Activated CD4-positive, alpha-beta memory T cell treated with anti-CD3 and anti-CD28 coated beads for 36 hours (primary cell): ENCODE results near the gene EEF1AKMT3. TPM values are rescaled to one million over a fixed set of nuclear protein-coding genes. Genes with fewer than 3 reads are reported as not detected.

ENCODE experiments used
- CTCF ChIA-PET: fragments of 350-600 bp; sonication (Branson Sonifier 250); formaldehyde crosslinking; loops from one replicate; lab custom pipeline; 2021; ENCODE audit warnings: antibody characterized with exemption, inconsistent platforms; lab: Charles Lee
- POLR2A ChIA-PET: fragments of 350-600 bp; sonication (Branson Sonifier 250); formaldehyde crosslinking; loops from one replicate; lab custom pipeline; 2021; ENCODE audit warnings: antibody characterized with exemption; lab: Charles Lee
- DNase-seq: peaks from one replicate; pipeline ENCODE4 v3.0.0-alpha.2; 2020
- H3K27ac Mint-ChIP-seq: one replicate; pipeline ENCODE4 v1.8.0; 2021; ENCODE audit warnings: mixed read lengths
- H3K27me3 Mint-ChIP-seq: one replicate; pipeline ENCODE4 v1.8.0; 2021; ENCODE audit warnings: mixed read lengths
- H3K36me3 Mint-ChIP-seq: one replicate; pipeline ENCODE4 v1.8.0; 2021; ENCODE audit warnings: mixed read lengths
- H3K4me1 Mint-ChIP-seq: one replicate; pipeline ENCODE4 v1.8.0; 2021; ENCODE audit warnings: low read depth, mixed read lengths
- H3K4me3 Mint-ChIP-seq: one replicate; pipeline ENCODE4 v1.8.0; 2021; ENCODE audit warnings: mild to moderate bottlenecking, mixed read lengths
- H3K9me3 Mint-ChIP-seq: one replicate; pipeline ENCODE4 v1.8.0; 2021; ENCODE audit warnings: mixed read lengths
- intact Hi-C: fragments of 100-400 bp; cut with micrococcal nuclease; formaldehyde crosslinking; loops from one replicate; pipeline ENCODE4 v1.15.1; 2023
- total RNA-seq, 2 experiments: library from RNA; stranded (reverse); gene quantifications; one replicate each; pipeline ENCODE4 v1.2.3, GENCODE V29; 2021

Gene EEF1AKMT3
- total RNA-seq, 2 experiments from 2014 or later = 3.7 to 3.9 TPM

GRCh38 chr12:57797933-57798332 is 25.5 kb downstream of the EEF1AKMT3 start:
- H3K27me3 Mint-ChIP-seq = no peaks in the 10 kb centered on the region
- no peak overlapping the region for H3K27ac Mint-ChIP-seq
- POLR2A ChIA-PET = no interaction called here
- intact Hi-C loops = no loop called here
- no peak overlapping the region for H3K4me3 Mint-ChIP-seq
- CTCF ChIA-PET = interaction anchor here (0.9 to 1.1 kb wide), 3 partner anchors 15 to 107 kb away, joined by 3 read pairs; partner anchors contain the start of gene AVIL
- peaks cover 28% of the 10 kb centered on the region for H3K36me3 Mint-ChIP-seq
- DNase-seq = no peak
- H3K9me3 Mint-ChIP-seq = no peaks in the 10 kb centered on the region
- H3K4me1 Mint-ChIP-seq = peaks cover 14% of the 10 kb centered on the region

GRCh38 chr12:57800965-57801364 is 28.6 kb downstream of the EEF1AKMT3 start:
- H3K4me3 Mint-ChIP-seq = no peak overlapping the region
- no peaks in the 10 kb centered on the region for H3K4me1 Mint-ChIP-seq
- POLR2A ChIA-PET = no interaction called here
- no peak for DNase-seq
- intact Hi-C loops = no loop called here
- no peaks in the 10 kb centered on the region for H3K27me3 Mint-ChIP-seq
- no peak overlapping the region for H3K27ac Mint-ChIP-seq
- peaks cover 14% of the 10 kb centered on the region for H3K36me3 Mint-ChIP-seq
- H3K9me3 Mint-ChIP-seq = no peaks in the 10 kb centered on the region
- CTCF ChIA-PET = interaction anchor here (5.9 kb wide), 1 partner anchor 102 kb away, joined by 78 read pairs; no protein-coding TSS in a partner anchor

GRCh38 chr12:57802607-57803006 is 30.2 kb downstream of the EEF1AKMT3 start:
- CTCF ChIA-PET = interaction anchor here (0.8 to 5.9 kb wide), 22 partner anchors 8 to 109 kb away, joined by 3 to 78 read pairs (median 4); partner anchors contain the start of gene TSFM
- H3K4me1 Mint-ChIP-seq = no peaks in the 10 kb centered on the region
- no peak overlapping the region for H3K4me3 Mint-ChIP-seq
- DNase-seq = no peak
- no peaks in the 10 kb centered on the region for H3K9me3 Mint-ChIP-seq
- H3K27me3 Mint-ChIP-seq = no peaks in the 10 kb centered on the region
- intact Hi-C loops = loop anchor here (1.0 kb wide), 1 partner anchor 103 kb away; no protein-coding TSS in a partner anchor
- H3K27ac Mint-ChIP-seq = no peak overlapping the region
- POLR2A ChIA-PET = interaction anchor here (0.7 kb wide), 1 partner anchor 410 kb away, joined by 3 read pairs; no protein-coding TSS in a partner anchor
- H3K36me3 Mint-ChIP-seq = peaks cover 2% of the 10 kb centered on the region

DNA sequence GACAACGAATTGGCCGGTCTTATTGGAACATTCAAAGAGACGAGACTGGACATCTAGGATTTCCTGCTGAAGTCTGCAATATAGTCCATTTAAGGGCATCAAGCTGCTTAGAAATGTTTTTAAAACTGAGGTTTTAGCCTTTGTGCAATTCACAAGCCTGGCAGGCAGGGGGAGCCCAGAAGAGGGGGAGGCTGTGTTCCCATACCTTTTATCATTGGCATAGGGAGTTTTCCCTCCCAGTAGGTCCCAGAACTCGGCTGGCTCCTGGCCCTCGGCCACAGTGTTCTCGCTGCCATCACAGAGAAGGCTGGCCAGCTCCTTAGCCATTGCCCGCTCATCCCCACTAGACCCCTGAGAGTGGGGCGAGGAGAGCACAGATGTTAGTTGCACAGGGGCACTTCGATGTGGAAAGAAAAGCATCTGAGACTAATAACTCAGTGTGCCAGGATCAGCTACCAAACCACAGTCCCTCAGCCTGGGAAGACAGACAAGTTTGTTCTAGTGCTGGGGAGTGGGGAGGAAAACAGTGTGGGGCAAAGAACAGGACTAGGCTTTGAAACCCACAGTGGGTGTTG is 31.0 kb downstream of the EEF1AKMT3 start:
- peak; percentile 43 for DNase-seq
- no peaks in the 10 kb centered on the region for H3K9me3 Mint-ChIP-seq
- H3K27ac Mint-ChIP-seq = no peak overlapping the region
- H3K4me1 Mint-ChIP-seq = no peaks in the 10 kb centered on the region
- intact Hi-C loops = loop anchor here (1.0 kb wide), 1 partner anchor 102 kb away; no protein-coding TSS in a partner anchor
- ChIA-PET POLR2A (no interaction called here), CTCF (interaction anchor here (0.8 to 5.9 kb wide), 26 partner anchors 9 to 108 kb away, joined by 3 to 78 read pairs (median 4); partner anchors contain the start of gene TSFM)
- H3K36me3 Mint-ChIP-seq = peaks cover 2% of the 10 kb centered on the region
- no peaks in the 10 kb centered on the region for H3K27me3 Mint-ChIP-seq
- H3K4me3 Mint-ChIP-seq = no peak overlapping the region

GRCh38 chr12:57806677-57807076 is 34.3 kb downstream of the EEF1AKMT3 start:
- no peak for DNase-seq
- POLR2A ChIA-PET = no interaction called here
- CTCF ChIA-PET = interaction anchor here (1.0 to 1.7 kb wide), 3 partner anchors 12 to 98 kb away, joined by 3 to 5 read pairs (median 4); partner anchors contain the start of gene AVIL
- intact Hi-C loops = no loop called here
- Mint-ChIP-seq H3K4me1 (no peaks in the 10 kb centered on the region), H3K27ac (no peak overlapping the region), H3K36me3 (no peaks in the 10 kb centered on the region), H3K9me3 (no peaks in the 10 kb centered on the region), H3K27me3 (no peaks in the 10 kb centered on the region), H3K4me3 (no peak overlapping the region)

- H3K4me1 Mint-ChIP-seq = no peaks in the 10 kb centered on the region
- no peaks in the 10 kb centered on the region for H3K36me3 Mint-ChIP-seq
- intact Hi-C loops = no loop called here
- H3K27ac Mint-ChIP-seq = no peak overlapping the region
- no peak for DNase-seq
- POLR2A ChIA-PET = no interaction called here
- CTCF ChIA-PET = interaction anchor here (1.0 to 1.7 kb wide), 3 partner anchors 11 to 98 kb away, joined by 3 to 5 read pairs (median 4); partner anchors contain the start of gene AVIL
- no peaks in the 10 kb centered on the region for H3K27me3 Mint-ChIP-seq
- H3K9me3 Mint-ChIP-seq = no peaks in the 10 kb centered on the region
- no peak overlapping the region for H3K4me3 Mint-ChIP-seq
These were observed 34.9 kb downstream of the EEF1AKMT3 start for GRCh38 chr12:57807285-57807684.

GRCh38 chr12:57808351-57808750 is 35.9 kb downstream of the EEF1AKMT3 start:
- Mint-ChIP-seq H3K27me3 (no peaks in the 10 kb centered on the region), H3K4me1 (no peaks in the 10 kb centered on the region), H3K27ac (no peak overlapping the region), H3K4me3 (no peak overlapping the region), H3K36me3 (no peaks in the 10 kb centered on the region), H3K9me3 (no peaks in the 10 kb centered on the region)
- ChIA-PET CTCF (interaction anchor here (1.7 kb wide), 1 partner anchor 10 kb away, joined by 4 read pairs; the partner anchor contains the start of gene AVIL), POLR2A (no interaction called here)
- DNase-seq = no peak
- intact Hi-C loops = no loop called here

DNA sequence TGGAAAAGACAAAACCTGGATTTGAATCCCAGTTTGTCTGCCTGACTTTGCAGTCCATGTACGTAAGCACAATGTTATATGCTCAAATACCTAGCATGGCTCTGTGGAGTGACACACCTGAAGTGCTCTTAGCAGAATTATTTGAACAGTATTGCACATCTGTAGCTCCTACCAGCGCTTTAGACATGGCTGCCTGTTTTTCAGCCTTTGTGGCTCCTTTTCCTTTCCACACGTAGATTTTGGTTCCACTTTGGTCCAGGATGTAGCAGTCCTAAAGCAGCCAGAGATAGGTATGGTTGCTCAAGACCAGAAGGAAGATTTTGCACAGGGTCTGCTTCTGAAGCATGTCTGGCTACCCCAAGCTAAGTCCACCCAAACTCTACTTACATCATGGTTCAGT is 37.0 kb downstream of the EEF1AKMT3 start:
- H3K9me3 Mint-ChIP-seq = no peaks in the 10 kb centered on the region

DNA sequence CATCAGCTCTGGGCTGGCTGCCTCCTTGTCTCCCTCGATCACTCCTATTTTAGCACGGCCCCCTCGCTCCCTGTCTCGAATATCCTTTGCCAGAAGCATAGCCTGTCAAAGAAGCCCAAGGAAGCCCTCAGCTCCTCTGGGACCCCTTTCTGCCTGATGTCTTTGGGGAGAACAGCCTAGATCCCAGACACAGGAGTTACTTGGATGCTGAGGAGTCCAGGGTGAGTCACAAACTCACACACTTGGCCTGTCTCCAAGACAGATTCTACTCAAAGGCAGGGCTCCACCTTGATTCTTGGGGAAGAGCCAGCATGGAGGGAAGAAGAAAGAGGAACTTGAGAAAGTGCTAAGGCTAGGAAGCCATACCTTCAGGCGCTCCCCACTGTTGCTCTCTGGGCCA is 38.0 kb downstream of the EEF1AKMT3 start:
- Mint-ChIP-seq H3K27me3 (no peaks in the 10 kb centered on the region), H3K9me3 (no peaks in the 10 kb centered on the region), H3K4me1 (no peaks in the 10 kb centered on the region), H3K36me3 (no peaks in the 10 kb centered on the region), H3K27ac (no peak overlapping the region), H3K4me3 (no peak overlapping the region)
- CTCF ChIA-PET = no interaction called here
- DNase-seq = no peak
- intact Hi-C loops = no loop called here
- POLR2A ChIA-PET = no interaction called here

More for the DNA sequence above, 37.0 kb downstream of the EEF1AKMT3 start:
- intact Hi-C loops = no loop called here
- Mint-ChIP-seq H3K4me1 (no peaks in the 10 kb centered on the region), H3K27me3 (no peaks in the 10 kb centered on the region), H3K27ac (no peak overlapping the region), H3K36me3 (no peaks in the 10 kb centered on the region), H3K4me3 (no peak overlapping the region)
- DNase-seq = no peak
- ChIA-PET CTCF (no interaction called here), POLR2A (no interaction called here)

DNA sequence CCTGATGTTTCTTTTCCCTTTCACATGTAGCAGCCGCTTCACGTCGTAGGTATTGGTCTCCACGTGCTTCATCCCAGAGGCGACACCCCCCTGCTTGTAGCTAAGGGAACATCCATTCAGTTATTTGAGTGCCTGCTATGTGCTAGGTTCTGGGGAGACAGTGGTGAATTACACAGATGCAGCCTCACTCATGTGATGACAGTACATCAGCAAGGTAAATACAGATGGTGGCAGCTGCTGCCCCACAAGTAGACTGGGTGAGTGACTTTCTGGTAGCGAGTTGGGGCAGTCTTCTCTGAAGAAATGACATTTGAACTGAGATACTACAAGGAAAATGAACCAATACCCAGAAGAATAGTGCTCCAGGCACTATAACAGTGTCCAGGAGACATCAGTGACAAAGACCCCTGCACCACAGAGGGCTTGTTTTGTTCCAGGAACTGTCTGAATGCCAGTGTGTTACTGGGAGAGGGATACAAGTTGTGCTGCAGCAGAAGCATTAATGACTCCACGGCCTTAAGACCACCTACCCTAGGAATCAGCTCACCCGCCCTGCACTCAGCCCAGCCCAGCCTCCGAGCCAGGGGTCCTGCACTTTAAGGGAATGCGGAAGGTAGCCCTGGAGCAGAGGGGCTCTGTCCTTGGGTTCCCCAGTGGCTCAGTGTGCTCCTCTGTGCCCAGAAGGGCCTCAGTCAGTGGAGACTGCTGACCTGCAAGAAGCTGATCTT is 38.8 kb downstream of the EEF1AKMT3 start:
- H3K4me1 Mint-ChIP-seq = no peaks in the 10 kb centered on the region
- H3K27ac Mint-ChIP-seq = no peak overlapping the region
- no peak for DNase-seq
- intact Hi-C loops = no loop called here
- no peaks in the 10 kb centered on the region for H3K36me3 Mint-ChIP-seq
- no peaks in the 10 kb centered on the region for H3K9me3 Mint-ChIP-seq
- no peaks in the 10 kb centered on the region for H3K27me3 Mint-ChIP-seq
- POLR2A ChIA-PET = no interaction called here
- CTCF ChIA-PET = interaction anchor here (3.8 kb wide), 1 partner anchor 8 kb away, joined by 21 read pairs; no protein-coding TSS in a partner anchor
- H3K4me3 Mint-ChIP-seq = no peak overlapping the region

DNA sequence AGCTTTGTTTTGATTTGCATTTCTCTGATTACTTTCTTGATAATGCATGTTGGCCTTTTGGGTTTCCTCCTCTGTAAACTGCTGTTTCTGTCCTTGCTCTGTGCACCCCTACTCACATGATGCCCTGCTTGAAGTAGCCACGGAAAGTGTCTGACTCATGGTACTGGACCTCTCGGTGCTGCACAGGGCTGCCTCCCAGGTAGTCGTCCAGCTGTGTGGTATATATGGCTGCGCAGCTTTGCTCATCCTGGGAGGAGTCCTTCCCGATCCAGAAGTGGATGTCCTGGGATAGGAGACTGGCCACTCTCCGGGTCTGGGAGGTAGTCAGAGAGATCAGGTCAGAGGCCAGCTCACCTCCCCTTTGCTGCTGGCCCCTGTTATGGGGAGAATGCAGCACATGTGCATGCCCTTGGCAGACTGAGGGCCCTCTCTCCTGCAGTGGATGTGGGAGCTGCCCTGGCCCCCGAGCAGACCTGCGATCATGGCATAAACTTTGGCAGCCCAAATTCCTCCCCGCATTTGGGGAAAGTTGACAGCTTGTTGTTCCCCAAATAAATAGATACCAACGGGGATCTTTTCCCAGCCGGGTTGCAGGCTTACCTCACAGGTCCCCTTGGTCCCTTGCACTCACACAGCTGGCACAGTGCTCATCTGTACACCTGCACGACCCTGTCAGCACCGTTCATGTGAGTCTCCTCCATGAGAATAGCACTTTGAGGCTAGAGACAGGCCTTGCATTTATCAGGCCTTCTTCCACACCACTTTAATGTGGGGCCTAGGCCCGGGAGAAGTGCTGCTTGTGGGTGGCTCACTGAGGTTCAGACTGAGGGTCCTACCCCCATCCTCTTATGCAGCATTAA is 40.9 kb downstream of the EEF1AKMT3 start:
- POLR2A ChIA-PET = no interaction called here
- DNase-seq = no peak
- H3K4me1 Mint-ChIP-seq = no peaks in the 10 kb centered on the region
- no peak overlapping the region for H3K4me3 Mint-ChIP-seq
- H3K36me3 Mint-ChIP-seq = no peaks in the 10 kb centered on the region
- no peaks in the 10 kb centered on the region for H3K27me3 Mint-ChIP-seq
- H3K27ac Mint-ChIP-seq = no peak overlapping the region
- no peaks in the 10 kb centered on the region for H3K9me3 Mint-ChIP-seq
- CTCF ChIA-PET = interaction anchor here (1.3 to 3.8 kb wide), 2 partner anchors 10 to 91 kb away, joined by 6 to 21 read pairs; no protein-coding TSS in a partner anchor
- intact Hi-C loops = no loop called here
